Measurements from ENCODE around the gene ZSCAN5C.
"Not testable (repeated sequence)": the region's sequence is repeated elsewhere in the genome, so short reads cannot be mapped to it uniquely, and the experiment has no call there.

ZSCAN5C gene

DNA sequence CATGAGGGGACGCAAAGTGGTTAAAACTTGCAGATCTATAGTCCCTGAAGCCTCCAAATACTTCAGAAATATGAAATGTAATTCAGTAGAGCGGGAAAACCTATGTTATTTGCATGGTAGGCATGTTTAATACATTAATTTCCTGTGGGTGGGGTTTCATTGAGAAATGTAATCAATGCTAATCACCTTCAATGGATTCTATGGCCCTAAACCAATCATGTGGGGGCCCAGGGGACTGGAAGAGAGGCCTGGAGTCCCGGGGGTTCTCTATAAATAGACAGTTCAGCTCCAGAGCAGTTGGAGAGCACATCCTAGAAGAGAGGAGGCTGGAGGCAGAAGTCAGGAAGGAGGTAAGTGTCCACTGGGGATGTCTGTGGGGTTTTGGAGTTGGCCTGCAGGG, at the start of gene ZSCAN5C:
Gene ZSCAN5C, plus strand, starts transcription at position 301 of the 400 bp plus-strand sequence. CDS start 3,641 bp downstream, outside the sequence.
- no peak for DNase-seq (ENCODE audit: low read depth in 2 of 2)

GRCh38 chr19:56152644-56153043, 49.4 kb upstream of the ZSCAN5C start:
- no peak for DNase-seq (ENCODE audit: low read depth in 2 of 2)

- no peak for DNase-seq (ENCODE audit: low read depth in 2 of 2)
Measured at GRCh38 chr19:56153507-56153906, 48.6 kb upstream of the ZSCAN5C start.

GRCh38 chr19:56155124-56155687, 46.9 kb upstream of the ZSCAN5C start:
- no peak for DNase-seq (ENCODE audit: low read depth in 2 of 2)

DNA sequence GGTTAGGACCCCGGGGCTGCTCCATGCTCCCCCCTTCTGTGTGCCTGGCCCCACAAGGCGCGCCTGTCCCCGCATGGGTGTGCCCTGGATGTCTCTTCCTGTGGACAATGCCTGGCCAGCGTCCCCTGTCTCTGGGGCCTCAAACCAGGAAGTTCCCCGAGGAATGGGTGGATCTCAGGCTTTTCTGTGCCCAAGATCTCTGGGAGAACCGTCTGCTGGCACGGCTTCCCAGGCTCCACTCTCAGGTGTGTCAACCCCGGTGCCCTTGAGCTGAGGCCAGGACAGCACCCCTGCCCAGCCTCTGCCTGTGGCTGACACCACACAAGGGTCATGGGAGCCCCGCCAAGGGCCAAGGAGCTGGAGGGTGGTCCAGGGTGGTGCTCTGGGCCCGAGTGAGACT, 45.3 kb upstream of the ZSCAN5C start:
- DNase-seq (ENCODE audit: low read depth in 2 of 2): no peak

DNA sequence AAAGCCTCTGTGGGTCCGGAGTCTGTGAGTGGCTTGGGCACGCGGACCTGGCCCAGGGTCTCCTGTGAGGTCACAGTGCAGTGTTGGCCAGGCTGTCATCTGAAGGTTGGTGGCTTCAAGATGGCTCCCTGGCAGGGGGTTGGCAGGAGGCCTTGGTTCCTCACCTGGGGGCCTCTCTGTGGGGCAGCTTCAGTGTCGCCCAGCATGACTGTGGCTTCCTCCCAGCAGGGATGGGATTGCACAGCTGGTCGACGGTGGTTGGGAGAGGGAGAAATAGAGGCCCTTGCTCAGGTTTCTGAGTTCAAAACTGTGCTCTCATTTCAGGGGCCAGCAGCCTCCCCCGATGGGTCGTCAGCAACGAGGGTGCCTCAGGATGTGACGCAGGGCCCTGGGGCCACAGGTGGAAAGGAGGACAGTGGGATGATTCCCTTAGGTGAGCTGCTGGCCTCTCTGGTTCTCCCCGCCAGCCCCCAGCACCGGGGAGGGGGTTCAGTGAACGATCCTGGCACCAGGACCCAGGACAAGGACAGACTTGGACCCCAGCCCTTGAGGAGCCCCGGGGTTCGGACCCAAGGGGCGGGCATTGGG, 43.8 kb upstream of the ZSCAN5C start:
- no peak for DNase-seq (ENCODE audit: low read depth in 2 of 2)

- no peak for DNase-seq (ENCODE audit: low read depth in 2 of 2)
Measured at GRCh38 chr19:56159009-56159559, 43.0 kb upstream of the ZSCAN5C start.

DNA sequence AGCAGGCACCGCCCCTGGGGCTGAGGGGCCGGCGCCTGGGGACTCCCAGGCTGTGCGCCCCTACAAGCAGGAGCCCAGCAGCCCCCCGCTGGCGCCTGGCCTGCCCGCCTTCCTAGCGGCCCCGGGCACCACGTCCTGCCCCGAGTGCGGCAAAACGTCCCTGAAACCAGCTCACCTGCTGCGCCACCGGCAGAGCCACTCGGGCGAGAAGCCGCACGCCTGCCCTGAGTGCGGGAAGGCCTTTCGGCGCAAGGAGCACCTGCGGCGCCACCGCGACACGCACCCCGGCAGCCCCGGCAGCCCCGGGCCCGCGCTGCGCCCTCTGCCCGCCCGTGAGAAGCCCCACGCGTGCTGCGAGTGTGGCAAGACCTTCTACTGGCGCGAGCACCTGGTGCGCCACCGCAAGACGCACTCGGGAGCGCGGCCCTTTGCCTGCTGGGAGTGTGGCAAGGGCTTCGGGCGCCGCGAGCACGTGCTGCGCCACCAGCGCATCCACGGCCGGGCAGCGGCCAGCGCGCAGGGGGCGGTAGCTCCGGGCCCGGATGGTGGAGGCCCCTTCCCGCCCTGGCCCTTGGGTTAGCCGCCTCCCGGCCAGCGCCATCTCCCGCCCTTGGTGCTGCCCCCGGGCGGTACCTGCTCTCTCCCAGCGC, 42.3 kb upstream of the ZSCAN5C start:
- no peak for DNase-seq (ENCODE audit: low read depth in 2 of 2)

DNA sequence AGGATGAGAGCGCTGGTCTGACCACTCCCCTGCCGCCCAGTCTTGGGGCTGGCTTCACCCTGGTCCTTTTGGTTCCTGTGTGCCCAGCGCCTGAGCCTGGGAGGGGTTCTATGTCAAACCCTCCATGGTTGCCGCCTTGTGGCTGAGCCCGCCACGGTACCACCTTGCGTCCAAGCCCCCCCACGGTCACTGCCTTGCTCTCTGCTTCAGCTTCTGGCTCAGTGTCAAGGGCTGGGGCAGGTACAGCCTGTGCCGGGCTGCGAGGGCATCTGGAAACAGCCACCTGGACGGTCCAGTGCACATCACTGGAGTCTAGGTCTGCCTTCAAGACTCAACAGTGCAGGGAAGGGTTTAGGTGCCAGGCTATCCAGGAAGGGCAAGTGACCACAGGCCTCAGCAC, 40.5 kb upstream of the ZSCAN5C start:
- DNase-seq (ENCODE audit: low read depth in 2 of 2): no peak

- DNase-seq (ENCODE audit: low read depth in 2 of 2): no peak
Measured at GRCh38 chr19:56162258-56162657, 39.8 kb upstream of the ZSCAN5C start.

- no peak for DNase-seq (ENCODE audit: low read depth in 2 of 2)
Measured at GRCh38 chr19:56163097-56163496, 39.0 kb upstream of the ZSCAN5C start.

GRCh38 chr19:56167064-56167578, 35.0 kb upstream of the ZSCAN5C start:
- DNase-seq (ENCODE audit: low read depth in 2 of 2): no peak

- no peak for DNase-seq (ENCODE audit: low read depth in 2 of 2)
Measured at GRCh38 chr19:56170261-56170660, 31.8 kb upstream of the ZSCAN5C start.

DNA sequence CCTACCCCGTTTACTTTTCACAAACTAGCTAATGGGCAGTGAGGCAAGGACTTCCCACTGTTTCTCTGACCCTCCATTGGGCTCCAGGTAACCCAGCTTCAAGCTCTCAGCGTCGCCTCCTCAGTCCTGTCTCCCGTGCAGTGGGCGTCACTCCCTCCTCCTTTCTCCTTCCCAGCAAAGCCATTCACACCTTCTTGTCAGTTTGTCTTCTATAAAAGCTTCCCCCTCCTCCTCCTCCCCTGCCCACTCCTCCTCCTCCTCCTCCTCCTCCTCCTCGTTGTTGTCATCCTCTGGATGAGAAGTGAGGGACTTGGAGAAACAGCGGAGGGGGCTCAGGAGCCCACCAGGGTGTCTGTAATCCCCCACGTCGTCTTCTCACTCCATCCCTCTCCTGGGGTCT, 28.0 kb upstream of the ZSCAN5C start:
- DNase-seq (ENCODE audit: low read depth in 2 of 2): no peak

- no peak for DNase-seq (ENCODE audit: low read depth in 2 of 2)
Measured at GRCh38 chr19:56174550-56174949, 27.5 kb upstream of the ZSCAN5C start.

DNA sequence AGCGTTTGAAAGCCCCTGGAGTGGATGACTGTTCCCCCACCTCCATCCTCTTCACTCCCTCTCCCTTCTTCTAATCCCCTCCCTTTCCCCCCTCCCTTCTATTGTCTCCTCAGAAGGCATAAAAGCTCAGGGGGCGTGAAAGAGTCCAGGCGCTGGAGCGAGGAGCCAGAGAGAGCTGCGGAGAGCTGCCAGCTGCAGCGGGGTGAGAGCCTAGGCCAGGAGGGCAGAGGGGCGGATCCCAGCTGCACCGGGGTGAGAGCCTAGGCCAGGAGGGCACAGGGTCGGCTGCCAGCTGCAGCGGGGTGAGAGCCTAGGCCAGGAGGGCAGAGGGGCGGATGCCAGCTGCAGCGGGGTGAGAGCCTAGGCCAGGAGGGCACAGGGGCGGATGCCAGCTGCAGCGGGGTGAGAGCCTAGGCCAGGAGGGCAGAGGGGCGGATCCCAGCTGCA, 26.2 kb upstream of the ZSCAN5C start, which contains the start of gene GALP:
Gene GALP, plus strand, starts transcription at position 148 of the 447 bp plus-strand sequence. CDS start 1,101 bp downstream, outside the sequence.
- DNase-seq (ENCODE audit: low read depth in 2 of 2): not testable (repeated sequence)

DNA sequence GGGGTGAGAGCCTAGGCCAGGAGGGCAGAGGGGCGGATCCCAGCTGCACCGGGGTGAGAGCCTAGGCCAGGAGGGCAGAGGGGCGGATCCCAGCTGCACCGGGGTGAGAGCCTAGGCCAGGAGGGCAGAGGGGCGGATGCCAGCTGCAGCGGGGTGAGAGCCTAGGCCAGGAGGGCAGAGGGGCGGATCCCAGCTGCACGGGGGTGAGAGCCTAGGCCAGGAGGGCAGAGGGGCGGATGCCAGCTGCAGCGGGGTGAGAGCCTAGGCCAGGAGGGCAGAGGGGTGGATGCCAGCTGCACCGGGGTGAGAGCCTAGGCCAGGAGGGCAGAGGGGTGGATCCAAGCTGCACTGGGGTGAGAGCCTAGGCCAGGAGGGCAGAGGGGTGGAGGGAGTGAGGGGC, 25.8 kb upstream of the ZSCAN5C start:
- DNase-seq (ENCODE audit: low read depth in 2 of 2): not testable (repeated sequence)

- no peak for DNase-seq (ENCODE audit: low read depth in 2 of 2)
Measured at GRCh38 chr19:56176881-56177280, 25.2 kb upstream of the ZSCAN5C start.

- no peak for DNase-seq (ENCODE audit: low read depth in 2 of 2)
Measured at GRCh38 chr19:56177564-56178243, 24.4 kb upstream of the ZSCAN5C start.

DNA sequence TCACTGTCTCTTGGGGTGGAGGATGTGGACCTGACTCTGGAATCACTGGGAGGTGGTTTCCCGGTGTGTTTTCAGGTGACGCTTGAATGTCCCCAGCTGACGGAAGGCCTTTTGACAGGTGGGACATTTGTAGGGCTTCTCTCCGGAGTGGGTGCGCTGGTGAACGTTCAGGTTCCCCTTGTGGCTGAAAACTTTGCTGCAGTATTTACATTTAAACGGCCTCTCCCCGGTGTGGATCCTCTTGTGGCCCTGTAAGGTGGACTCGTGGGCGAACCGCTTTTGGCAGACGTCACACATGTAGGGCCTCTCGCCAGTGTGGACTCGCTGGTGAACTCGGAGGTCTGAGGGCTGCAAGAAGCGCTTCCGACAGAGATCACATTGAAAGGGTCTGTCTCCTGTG, 12.3 kb upstream of the ZSCAN5C start:
- no peak for DNase-seq (ENCODE audit: low read depth in 2 of 2)

DNA sequence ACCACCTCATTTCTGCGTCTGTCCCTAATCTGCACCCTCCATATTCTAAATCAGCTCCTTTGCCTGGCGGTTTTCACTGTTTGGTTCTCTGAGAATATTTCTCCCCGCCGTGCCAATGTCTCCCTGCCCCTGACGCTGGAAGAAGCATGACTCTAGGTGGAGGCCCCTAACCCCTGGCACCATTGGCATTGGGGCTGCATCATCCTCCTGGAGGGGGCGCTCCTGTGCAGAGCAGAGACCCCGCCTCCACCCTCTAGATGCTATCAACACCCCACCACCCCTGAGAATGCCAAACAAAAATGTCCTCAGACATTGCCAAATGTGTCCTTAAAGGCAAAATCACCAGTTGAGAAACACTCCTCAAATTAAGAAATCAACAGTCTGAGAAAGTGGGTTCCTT, 11.0 kb upstream of the ZSCAN5C start:
- DNase-seq (ENCODE audit: low read depth in 2 of 2): no peak

DNA sequence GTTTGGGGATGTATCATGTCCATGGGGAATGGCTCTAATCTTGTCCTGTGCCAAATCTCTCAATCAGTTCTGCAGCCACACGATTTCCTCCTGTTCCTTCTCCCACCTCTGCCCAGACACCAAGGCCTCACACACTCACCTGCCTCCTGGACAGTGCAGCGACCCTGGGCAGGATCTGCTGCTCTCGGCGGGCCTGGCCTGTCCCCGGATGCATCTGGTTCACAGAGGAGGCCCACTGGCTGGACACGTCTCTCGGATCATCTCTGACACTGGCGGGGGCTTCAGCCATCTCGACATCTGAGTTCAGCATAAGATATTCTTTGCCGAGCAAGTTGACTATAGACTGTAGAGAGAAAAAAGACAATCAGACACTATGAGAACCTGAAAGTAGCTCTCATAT, 10.4 kb upstream of the ZSCAN5C start:
- no peak for DNase-seq (ENCODE audit: low read depth in 2 of 2)

Measured in stimulated activated CD8-positive, alpha-beta memory T cell treated with anti-CD3 and anti-CD28 coated beads, Interleukin-15, amount 100 ng/mL, for 4 hours (primary cell).